Activated naive CD4-positive, alpha-beta T cell treated with anti-CD3 and anti-CD28 coated beads, Interleukin-2, amount 50 U/mL, for 16 hours (primary cell): ENCODE data around the gene DDX39B.

ENCODE experiments used
- DNase-seq: peaks from one replicate; pipeline ENCODE4 v3.0.0-alpha.2; 2020

DDX39B gene

DNA sequence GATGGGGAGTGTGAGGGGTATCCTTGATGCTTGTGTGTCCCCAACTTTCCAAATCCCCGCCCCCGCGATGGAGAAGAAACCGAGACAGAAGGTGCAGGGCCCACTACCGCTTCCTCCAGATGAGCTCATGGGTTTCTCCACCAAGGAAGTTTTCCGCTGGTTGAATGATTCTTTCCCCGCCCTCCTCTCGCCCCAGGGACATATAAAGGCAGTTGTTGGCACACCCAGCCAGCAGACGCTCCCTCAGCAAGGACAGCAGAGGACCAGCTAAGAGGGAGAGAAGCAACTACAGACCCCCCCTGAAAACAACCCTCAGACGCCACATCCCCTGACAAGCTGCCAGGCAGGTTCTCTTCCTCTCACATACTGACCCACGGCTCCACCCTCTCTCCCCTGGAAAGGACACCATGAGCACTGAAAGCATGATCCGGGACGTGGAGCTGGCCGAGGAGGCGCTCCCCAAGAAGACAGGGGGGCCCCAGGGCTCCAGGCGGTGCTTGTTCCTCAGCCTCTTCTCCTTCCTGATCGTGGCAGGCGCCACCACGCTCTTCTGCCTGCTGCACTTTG is 33.6 kb upstream of the DDX39B start, which contains the start of gene TNF:
TNF (plus strand) TSS at position 231 of the 567 bp plus-strand sequence; CDS start at position 408, 177 bp downstream.
- peak; percentile 75 for DNase-seq

DNA sequence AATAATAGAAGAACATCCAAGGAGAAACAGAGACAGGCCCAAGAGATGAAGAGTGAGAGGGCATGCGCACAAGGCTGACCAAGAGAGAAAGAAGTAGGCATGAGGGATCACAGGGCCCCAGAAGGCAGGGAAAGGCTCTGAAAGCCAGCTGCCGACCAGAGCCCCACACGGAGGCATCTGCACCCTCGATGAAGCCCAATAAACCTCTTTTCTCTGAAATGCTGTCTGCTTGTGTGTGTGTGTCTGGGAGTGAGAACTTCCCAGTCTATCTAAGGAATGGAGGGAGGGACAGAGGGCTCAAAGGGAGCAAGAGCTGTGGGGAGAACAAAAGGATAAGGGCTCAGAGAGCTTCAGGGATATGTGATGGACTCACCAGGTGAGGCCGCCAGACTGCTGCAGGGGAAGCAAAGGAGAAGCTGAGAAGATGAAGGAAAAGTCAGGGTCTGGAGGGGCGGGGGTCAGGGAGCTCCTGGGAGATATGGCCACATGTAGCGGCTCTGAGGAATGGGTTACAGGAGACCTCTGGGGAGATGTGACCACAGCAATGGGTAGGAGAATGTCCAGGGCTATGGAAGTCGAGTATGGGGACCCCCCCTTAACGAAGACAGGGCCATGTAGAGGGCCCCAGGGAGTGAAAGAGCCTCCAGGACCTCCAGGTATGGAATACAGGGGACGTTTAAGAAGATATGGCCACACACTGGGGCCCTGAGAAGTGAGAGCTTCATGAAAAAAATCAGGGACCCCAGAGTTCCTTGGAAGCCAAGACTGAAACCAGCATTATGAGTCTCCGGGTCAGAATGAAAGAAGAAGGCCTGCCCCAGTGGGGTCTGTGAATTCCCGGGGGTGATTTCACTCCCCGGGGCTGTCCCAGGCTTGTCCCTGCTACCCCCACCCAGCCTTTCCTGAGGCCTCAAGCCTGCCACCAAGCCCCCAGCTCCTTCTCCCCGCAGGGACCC is 32.6 kb upstream of the DDX39B start:
- no peak for DNase-seq

DNA sequence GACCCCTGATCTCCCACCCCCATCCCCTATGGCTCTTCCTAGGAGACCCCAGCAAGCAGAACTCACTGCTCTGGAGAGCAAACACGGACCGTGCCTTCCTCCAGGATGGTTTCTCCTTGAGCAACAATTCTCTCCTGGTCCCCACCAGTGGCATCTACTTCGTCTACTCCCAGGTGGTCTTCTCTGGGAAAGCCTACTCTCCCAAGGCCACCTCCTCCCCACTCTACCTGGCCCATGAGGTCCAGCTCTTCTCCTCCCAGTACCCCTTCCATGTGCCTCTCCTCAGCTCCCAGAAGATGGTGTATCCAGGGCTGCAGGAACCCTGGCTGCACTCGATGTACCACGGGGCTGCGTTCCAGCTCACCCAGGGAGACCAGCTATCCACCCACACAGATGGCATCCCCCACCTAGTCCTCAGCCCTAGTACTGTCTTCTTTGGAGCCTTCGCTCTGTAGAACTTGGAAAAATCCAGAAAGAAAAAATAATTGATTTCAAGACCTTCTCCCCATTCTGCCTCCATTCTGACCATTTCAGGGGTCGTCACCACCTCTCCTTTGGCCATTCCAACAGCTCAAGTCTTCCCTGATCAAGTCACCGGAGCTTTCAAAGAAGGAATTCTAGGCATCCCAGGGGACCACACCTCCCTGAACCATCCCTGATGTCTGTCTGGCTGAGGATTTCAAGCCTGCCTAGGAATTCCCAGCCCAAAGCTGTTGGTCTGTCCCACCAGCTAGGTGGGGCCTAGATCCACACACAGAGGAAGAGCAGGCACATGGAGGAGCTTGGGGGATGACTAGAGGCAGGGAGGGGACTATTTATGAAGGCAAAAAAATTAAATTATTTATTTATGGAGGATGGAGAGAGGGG is 31.7 kb upstream of the DDX39B start:
- no peak for DNase-seq

DNA sequence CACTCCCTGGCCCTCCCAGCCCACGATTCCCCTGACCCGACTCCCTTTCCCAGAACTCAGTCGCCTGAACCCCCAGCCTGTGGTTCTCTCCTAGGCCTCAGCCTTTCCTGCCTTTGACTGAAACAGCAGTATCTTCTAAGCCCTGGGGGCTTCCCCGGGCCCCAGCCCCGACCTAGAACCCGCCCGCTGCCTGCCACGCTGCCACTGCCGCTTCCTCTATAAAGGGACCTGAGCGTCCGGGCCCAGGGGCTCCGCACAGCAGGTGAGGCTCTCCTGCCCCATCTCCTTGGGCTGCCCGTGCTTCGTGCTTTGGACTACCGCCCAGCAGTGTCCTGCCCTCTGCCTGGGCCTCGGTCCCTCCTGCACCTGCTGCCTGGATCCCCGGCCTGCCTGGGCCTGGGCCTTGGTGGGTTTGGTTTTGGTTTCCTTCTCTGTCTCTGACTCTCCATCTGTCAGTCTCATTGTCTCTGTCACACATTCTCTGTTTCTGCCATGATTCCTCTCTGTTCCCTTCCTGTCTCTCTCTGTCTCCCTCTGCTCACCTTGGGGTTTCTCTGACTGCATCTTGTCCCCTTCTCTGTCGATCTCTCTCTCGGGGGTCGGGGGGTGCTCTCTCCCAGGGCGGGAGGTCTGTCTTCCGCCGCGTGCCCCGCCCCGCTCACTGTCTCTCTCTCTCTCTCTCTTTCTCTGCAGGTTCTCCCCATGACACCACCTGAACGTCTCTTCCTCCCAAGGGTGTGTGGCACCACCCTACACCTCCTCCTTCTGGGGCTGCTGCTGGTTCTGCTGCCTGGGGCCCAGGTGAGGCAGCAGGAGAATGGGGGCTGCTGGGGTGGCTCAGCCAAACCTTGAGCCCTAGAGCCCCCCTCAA is 30.5 kb upstream of the DDX39B start, which contains the start of gene LTA:
LTA (plus strand) TSS at position 249 of the 871 bp plus-strand sequence; CDS start at position 703, 454 bp downstream.
- peak; percentile 79 for DNase-seq

DNA sequence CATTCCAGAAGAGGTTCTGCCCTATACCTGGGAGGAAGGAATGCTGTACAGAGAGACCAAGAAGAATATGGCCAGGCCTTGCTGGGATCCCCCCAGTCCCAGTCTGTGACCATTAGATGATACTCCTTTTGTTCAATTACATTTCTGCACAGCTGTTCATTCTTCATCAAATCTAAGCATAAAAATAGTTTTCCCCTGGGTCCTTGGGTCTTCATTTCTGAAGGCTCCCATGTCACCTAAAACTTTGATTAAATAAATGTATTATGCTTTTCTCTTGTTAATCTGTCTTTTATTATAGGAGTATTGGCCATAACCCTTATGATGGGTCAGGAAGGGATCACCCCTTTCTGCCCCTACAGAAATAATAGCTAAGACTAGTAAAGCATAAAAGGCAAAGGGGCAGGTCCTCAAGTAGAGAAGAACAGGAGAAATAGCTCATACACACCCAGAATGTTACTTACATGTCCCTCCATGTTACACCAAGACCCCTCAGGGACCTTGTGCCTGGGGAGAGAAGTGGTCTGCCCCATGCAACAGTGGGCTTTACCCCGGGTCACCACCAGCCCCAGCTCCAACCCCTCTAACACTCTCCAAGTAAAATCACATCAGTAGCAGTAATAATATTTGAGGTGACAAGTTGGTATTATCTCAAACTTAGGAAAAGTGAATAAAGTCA is 28.2 kb upstream of the DDX39B start:
- no peak for DNase-seq

DNA sequence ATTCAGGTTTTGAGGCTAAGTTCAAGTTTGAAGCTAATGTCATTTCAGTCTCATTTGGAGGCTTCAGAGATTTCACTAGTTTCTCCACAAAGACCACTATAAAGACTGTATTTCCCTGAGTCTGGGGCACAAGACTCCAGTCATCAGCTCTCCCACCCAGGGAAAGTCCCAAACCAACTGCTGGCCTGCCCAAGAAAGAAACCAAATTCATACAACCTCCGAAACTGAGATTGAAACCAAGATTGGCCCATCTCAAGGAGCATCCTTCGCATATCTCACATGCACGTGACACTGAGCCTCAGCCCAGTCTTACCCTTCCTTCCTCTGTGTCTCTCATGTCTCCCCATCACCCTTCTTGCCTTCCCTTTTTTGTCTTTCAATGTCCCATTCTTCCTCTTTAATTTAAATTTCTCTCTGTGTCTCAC is 26.7 kb upstream of the DDX39B start:
- peak; percentile 73 for DNase-seq

DNA sequence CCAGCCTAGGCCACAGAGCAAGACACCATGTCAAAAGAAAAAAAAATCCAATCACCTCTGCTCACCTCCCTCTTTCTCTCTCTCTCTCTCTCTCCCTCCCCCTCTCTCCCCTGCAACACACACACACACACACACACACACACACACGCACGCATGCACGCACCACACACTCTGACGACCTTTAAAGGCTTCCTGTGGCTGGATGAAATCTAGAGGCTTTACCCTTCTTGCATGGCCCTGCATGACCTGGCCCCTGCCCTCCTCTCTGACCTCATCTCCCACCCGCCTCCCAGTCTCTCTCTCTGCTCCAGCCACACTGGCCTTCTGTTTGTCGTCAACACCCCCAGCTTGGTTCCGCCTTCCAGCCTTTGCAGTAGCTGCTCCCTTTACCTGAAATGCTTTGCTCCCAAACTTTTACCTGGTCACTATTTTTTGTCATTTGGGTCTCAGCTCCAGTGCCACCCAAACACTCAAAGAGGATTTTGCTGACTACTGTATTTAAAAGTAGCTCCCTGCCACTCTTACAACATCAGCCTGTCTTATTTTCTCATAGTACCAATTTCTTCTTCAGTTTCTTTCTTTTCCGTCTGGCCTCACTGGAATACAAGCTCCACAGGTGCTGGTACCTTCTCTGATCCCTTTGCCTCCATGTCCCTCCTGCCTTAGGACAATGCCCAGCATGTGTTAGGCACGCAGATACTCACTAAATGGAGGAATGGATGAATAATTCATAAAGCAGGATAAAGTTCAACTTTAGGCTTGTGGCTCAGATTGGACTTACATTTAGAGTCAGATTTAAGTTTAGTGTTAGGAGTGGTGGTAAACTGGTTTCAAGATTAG is 25.9 kb upstream of the DDX39B start:
- DNase-seq: no peak

DNA sequence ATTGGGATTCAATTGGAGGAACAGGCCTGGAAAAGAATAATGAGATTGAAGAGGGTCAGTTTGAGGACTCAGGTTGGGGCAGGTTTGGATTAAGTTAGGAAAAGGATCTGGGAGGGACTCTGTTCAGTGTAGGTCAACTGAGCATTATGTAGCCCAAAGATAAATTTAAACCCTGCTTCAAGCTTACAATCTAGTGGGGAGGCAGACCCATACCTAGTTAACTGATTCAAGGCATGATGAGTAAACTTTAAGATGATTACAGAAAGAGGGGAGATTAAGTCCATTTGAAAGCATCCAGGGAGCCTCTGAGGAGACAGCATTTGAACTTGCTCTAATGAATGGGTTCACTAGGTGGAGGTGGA is 18.9 kb upstream of the DDX39B start:
- no peak for DNase-seq

DNA sequence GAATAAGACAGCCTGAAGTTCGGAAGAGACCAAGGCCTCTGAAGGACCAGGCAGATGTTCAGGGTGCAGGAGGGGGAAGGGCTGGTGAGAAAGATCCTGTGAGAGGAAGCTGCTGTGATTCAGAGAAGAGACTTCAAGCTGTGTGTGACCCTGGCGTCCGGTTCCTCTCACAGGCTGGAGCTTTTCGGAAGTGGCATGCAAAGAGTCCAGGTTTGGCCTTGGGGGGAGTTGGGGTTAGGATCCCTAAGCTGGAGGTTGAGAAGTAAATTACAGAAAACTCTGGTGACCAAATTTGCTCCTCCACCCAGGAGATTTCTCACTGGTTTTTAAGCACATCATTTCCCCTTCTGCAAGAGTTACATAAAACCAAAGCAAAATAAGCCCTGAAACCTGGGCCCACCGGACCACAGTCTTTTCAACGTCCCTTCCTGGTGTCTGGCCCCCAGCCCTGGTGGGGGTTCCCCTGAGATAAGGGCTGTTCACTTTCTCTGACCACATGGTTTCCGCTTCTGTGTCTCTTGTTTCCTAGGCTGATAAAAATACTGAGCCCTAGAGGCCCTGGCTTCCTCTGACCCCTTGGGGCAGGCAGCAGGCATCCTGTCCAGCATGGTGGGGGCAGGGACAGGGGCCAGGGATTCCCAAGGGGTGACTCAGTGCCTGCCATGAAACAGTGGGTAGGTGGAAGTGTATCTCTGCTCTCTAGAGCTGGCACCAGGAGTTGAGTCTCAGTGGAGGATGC is 18.3 kb upstream of the DDX39B start:
- no peak for DNase-seq

DNA sequence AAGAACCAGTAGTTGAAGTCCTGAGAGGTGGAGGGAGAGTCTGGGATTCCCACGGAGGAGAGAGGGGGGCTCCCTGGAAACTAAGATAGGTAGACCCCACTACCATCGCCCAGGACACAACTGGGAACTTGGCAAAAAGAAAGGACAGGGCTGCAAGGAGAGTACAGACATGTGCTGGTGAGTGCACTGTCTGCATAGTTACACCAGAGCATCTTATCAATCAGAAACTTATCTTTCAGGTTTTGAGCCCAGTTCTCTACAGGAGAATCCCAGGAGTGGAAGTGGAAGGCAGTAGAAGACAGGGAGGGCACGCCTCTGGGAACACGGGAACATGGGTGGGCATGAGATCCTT is 17.8 kb upstream of the DDX39B start:
- no peak for DNase-seq

DNA sequence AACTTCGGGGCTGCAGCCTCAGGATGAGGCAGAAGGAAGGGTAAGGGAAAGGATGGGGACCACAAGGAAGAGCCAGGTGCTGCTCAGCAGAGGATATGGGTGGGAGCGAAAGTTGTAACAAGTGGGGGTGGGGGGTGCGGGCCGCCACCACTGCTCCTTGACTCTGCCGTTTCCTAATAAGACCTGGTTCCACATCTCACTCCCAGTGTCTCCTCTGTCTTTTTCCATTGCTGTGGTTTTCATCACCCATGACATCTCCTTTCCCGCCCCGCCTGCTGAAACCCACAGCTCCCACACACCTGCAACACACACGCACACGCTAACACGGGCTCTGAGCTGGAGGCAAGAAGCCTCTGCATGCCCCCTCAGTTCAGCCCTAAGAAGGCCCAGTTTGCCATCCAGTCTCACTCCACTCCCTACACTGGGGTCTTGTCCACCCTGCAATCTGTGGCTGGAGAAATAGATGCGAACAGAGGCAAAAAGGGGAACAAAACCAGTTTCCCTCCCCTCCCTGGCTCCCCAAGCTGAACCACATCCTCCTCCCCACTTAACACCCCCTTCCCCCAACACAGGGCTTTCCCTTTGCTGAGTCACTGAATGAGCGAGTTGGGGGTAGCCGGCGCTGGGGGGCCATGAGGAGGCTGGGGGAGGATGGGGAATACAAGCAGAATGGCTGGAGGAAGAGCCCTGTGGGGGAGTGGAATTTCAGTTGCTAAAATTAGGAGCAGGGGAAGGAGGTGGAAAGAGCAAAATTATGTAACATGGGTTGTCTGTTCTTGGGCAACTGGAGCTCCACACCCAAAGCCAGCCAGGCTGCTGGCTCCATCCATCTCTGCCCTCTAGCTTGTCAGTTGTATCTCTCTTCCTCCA is 17.1 kb upstream of the DDX39B start:
- peak; percentile 77 for DNase-seq

DNA sequence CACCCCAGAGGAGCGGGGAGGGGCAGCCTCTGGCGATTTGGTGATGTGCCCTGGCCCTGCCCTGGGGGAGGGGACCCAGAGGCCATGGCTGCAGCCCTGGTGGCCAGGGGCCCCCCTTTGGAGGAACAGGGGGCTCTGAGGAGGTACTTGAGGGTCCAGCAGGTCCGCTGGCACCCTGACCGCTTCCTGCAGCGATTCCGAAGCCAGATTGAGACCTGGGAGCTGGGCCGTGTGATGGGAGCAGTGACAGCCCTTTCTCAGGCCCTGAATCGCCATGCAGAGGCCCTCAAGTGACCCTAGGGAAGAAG is 16.5 kb upstream of the DDX39B start:
- DNase-seq: no peak

DNA sequence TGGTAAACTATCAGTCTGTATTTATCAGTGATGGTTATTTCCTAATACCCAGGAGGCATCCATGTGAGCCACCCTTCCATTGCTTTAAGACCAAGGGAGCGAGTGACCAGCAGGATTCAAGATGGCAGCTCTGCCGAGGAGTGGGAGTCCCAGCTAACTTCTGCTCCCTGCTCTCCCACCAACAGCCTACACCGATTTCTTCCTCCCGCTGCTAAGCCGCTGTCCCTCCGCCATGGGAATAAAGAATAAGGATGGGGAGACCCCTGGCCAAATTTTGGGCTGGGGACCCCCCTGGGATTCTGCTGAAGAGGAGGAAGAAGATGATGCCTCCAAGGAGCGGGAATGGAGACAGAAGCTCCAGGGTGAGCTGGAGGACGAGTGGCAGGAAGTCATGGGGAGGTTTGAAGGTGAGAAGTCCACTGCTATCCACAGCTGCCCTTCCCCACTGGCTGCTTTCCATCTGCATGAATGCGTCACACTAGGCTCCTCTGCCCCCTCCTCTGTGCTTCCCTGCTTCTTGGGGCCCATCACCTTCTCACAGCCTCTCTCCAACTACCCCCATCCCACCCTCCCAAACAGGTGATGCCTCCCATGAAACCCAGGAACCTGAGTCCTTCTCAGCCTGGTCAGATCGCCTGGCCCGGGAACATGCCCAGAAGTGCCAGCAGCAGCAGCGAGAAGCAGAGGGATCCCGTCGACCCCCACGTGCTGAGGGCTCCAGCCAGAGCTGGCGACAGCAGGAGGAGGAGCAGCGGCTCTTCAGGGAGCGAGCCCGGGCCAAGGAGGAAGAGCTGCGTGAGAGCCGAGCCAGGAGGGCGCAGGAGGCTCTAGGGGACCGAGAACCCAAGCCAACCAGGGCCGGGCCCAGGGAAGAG is 15.9 kb upstream of the DDX39B start:
- DNase-seq: no peak

DNA sequence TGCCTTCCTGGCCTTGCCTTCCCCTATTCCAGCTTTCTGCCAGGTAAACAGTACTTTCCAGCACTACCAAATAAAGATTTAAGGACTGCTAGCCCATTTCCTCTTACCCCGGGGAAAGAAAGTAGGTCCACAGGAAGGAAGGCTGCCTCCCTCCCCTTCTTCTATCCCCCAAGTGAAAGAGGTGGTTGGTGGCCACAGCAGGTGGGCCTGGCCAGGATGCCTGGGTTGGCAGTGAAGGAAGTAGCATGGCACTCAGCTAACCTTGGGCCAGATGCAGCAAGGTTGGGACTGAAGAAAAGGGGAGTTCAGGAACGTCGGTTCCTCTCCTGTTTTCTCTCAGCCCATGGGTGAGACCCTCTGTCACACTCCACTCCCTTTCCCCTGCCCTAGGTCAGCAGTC is 14.5 kb upstream of the DDX39B start:
- DNase-seq: no peak

DNA sequence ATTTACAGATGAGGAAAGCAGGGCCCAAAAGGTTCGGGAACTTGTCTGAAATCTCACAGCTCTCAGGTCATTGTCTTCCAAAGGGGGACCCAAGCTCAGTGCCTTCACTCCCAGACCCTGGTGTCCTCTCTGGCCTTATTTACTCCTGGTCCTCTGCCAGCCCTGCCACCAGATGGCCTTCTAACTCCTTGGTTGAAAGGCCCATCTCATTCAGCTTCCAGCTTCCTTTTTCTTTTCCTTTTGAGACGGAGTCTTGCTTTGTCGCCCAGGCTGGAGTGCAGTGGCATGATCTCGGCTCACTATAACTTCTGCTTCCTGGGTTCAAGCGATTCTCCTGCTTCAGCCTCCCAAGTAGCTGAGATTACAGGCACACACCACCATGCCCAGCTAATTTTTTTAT is 9.6 kb upstream of the DDX39B start:
- peak; percentile 61 for DNase-seq

DNA sequence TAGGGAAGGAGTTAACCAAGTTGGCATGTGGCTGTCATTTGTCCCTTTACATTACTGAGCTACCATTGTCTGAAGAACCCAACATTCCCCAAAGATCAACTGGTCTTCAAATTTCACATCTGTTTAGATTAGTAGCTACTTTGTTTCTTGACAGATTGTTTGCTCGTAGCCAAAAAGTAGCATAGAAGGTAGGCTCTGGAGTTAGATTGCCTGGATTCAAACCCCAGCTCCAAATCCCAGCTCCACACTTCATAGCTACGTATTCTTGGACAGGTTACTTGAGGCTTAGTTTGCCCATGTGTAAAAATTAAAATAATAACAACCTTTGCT is 6.7 kb upstream of the DDX39B start:
- no peak for DNase-seq

DNA sequence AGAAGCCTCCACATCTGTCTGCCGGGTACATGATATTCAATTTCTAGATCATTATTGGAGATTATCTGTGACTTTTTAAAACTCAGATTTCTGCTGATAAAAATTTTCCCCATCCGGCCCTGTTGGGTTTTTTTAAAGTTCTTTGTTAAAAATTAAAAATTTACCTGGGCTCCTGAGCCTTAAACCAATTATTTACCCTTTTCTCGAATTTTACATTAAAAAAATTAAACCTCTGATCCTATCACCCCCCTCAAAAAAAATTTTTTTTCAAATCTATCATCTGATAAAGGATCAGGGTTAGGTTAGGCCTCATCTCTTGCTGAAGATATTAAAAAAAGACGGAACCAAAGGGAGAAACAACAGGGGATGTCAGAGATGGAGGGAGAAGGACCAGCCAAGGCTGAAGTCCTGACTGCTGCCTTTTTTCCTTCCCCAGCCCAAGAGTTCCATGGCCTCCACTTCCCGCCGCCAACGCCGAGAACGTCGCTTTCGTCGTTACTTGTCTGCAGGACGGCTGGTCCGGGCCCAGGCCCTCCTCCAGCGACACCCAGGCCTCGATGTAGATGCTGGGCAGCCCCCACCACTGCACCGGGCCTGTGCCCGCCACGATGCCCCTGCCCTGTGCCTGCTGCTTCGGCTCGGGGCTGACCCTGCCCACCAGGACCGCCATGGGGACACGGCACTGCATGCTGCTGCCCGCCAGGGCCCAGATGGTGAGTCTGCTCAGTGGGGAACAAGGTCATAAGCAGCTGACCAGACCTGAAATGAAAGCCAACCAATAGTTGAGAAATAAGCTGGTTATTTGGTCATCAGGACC is 6.1 kb upstream of the DDX39B start:
- DNase-seq: no peak
